Lung (tissue), 12 donors: ENCODE results near the gene TMEM53. TPM values are rescaled to one million over a fixed set of nuclear protein-coding genes. Genes with fewer than 3 reads are reported as not detected.

Source experiments
- ATAC-seq: fragments of 200-7000 bp; cut with Tn5 transposase; one replicate; pipeline ENCODE4 v1.9.1; 2020; ENCODE audit warnings: moderate number of reproducible peaks; ENCODE audit not compliant: insufficient read depth, low FRiP score
- DNase-seq, 3 donors: peaks; one replicate each; pipeline ENCODE4 v3.0.0-alpha.2; 2013 to 2017
- H3K27ac ChIP-seq, 2 donors: one replicate each; pipeline ENCODE4 v1.5.1; 2013; ENCODE audit warnings: mild to moderate bottlenecking in 2 of 2, moderate library complexity in 2 of 2, control low read depth in 1 of 2, inconsistent platforms in 1 of 2, low read depth in 1 of 2, low read length in 1 of 2
- H3K27me3 ChIP-seq, 3 donors: one replicate each; pipeline ENCODE4 v1.5.1; 2013; ENCODE audit warnings: low read length in 2 of 3; ENCODE audit not compliant: control insufficient read depth in 3 of 3, insufficient read depth in 3 of 3
- H3K36me3 ChIP-seq, 4 donors: one replicate each; pipeline ENCODE4 v1.5.1; 2013; ENCODE audit warnings: low read length in 4 of 4, mild to moderate bottlenecking in 1 of 4, moderate library complexity in 1 of 4; ENCODE audit not compliant: control insufficient read depth in 4 of 4, insufficient read depth in 4 of 4
- H3K4me1 ChIP-seq, 5 donors: one replicate each; pipeline ENCODE4 v1.5.1; 2013; ENCODE audit warnings: low read length in 5 of 5, mild to moderate bottlenecking in 2 of 5, moderate library complexity in 1 of 5; ENCODE audit not compliant: control insufficient read depth in 5 of 5, insufficient read depth in 5 of 5
- H3K4me3 ChIP-seq: one replicate; pipeline ENCODE4 v1.5.1; 2013; ENCODE audit warnings: mild to moderate bottlenecking, control low read depth, moderate library complexity
- H3K9ac ChIP-seq, 2 donors: one replicate each; pipeline ENCODE4 v1.5.1; 2013; ENCODE audit warnings: low read length in 2 of 2, control low read depth in 1 of 2; ENCODE audit not compliant: insufficient read depth in 1 of 2
- H3K9me3 ChIP-seq, 4 donors: one replicate each; pipeline ENCODE4 v1.5.1; 2013; ENCODE audit warnings: low read length in 3 of 4, mild to moderate bottlenecking in 1 of 4, moderate library complexity in 1 of 4; ENCODE audit not compliant: control insufficient read depth in 4 of 4, insufficient read depth in 3 of 4
- WGBS, 2 donors: extraction: QIAGEN DNeasy Blood & Tissue Kit; methylation state at CpG; one replicate each; pipeline ENCODE4 v1.1.7; 2013; 5-methylcytosine and 5-hydroxymethylcytosine counted together
- polyA plus RNA-seq, 2 donors: library from polyadenylated mRNA; stranded (reverse); fragments of 200-250 nt; gene quantifications; one replicate each; pipeline ENCODE4 v1.2.1, GENCODE V29; 2013
- total RNA-seq, 2 donors: library from RNA; depleted of rRNA in 1 of 2; stranded (reverse); fragments of >200 nt in 1 of 2; gene quantifications; one replicate each; pipeline ENCODE4 v1.2.1, GENCODE V29; 2014 to 2021
- TF ChIP-seq, protein P1 (sequence below): IDR thresholded peaks from 2 replicates; pipeline ENCODE4 v1.5.1; 2012; ENCODE audit warnings: mild to moderate bottlenecking; ENCODE audit errors: control extremely low read depth, extremely low read depth
- donor health status: control.
- donor health status: control.
- donor health status: Bipolar disorder and iron deficiency.
- donor health status: healthy.
- donor health status: DM: yes; HTN: yes; CAD: no.

The TMEM53 gene
- total and polyA plus RNA-seq, 4 donors = 7.1 to 26.4 (median 18.4) TPM

DNA sequence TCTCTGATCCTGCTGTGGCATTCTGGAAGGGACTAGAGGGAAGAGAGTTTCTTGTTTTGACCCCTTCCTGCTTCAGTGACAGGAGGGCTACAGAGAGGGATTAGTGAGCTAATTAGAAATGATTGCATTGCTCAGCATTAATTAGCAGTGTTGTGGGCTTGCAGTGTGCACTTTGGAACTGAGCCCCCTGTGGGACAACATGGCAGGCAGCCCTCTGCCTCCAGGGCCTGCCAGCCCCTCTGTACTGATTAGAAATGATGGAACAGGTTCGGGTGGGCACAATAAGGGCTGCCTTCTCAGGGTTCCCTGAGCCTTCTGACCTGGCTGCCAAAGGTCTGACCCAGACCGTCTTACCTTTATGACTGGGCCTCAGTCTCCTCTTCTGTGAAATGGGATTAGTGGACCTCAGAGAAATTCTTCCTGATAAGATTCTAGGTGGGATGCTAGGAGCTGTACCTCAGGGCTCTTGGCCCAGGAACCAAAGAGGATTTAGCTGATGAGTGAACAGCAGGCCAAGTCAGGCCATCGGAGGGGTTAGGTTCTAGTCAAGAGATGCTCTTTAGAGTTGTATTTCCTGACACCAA is 39.6 kb downstream of the TMEM53 start:
- Histone ChIP-seq H3K27ac (no peak overlapping the region), H3K27me3 (no peaks in the 10 kb centered on the region), H3K4me3 (no peak overlapping the region), H3K9ac (no peak overlapping the region), H3K9me3 (no peaks in the 10 kb centered on the region), H3K4me1 (peaks cover 0 to 21% (median 6%) of the 10 kb centered on the region in 5 donors), H3K36me3 (peaks cover 7 to 48% (median 33%) of the 10 kb centered on the region in 4 donors)
- DNase-seq (no peak), ATAC-seq (no peak)
- TF ChIP-seq, protein P1, sequence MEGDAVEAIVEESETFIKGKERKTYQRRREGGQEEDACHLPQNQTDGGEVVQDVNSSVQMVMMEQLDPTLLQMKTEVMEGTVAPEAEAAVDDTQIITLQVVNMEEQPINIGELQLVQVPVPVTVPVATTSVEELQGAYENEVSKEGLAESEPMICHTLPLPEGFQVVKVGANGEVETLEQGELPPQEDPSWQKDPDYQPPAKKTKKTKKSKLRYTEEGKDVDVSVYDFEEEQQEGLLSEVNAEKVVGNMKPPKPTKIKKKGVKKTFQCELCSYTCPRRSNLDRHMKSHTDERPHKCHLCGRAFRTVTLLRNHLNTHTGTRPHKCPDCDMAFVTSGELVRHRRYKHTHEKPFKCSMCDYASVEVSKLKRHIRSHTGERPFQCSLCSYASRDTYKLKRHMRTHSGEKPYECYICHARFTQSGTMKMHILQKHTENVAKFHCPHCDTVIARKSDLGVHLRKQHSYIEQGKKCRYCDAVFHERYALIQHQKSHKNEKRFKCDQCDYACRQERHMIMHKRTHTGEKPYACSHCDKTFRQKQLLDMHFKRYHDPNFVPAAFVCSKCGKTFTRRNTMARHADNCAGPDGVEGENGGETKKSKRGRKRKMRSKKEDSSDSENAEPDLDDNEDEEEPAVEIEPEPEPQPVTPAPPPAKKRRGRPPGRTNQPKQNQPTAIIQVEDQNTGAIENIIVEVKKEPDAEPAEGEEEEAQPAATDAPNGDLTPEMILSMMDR = no peak
- whole genome bisulfite sequencing, 2 donors = 92 to 93% methylated on average over 3 of the region's 3 CpGs

DNA sequence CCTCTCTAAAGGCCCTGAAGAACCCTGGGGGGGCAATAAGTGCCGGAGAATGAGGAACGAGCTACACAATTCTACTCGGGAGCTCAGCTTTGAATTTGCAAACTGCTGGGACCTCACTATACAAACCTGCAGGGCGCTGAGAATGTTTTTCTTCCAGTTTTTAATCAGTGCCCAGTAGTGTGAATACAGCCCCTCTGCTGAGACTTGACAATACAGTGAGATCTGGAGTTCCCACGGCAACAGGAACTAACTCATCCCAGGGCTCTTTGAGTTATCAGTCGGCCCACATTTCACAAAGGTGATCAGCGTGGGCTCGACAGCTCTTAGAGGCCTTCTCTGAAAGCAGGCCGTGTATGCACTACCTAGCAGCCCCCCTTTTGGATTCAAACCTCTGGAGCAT is 41.7 kb downstream of the TMEM53 start:
- no peaks in the 10 kb centered on the region for H3K9me3 ChIP-seq
- TF ChIP-seq, protein P1 = no peak
- no peak for ATAC-seq
- peak overlapping the region; percentile 26 to 83 for H3K27ac ChIP-seq
- H3K9ac ChIP-seq = peak overlapping the region; percentile 47 to 71
- 17 to 30% methylated on average over 9 of the region's 9 CpGs for WGBS, 2 donors
- no peaks in the 10 kb centered on the region for H3K27me3 ChIP-seq
- peaks cover 7 to 32% (median 30%) of the 10 kb centered on the region in 4 donors for H3K36me3 ChIP-seq
- H3K4me1 ChIP-seq = peaks cover 0 to 18% (median 4%) of the 10 kb centered on the region in 5 donors
- no peak for DNase-seq
- peak overlapping the region; percentile 66 for H3K4me3 ChIP-seq

DNA sequence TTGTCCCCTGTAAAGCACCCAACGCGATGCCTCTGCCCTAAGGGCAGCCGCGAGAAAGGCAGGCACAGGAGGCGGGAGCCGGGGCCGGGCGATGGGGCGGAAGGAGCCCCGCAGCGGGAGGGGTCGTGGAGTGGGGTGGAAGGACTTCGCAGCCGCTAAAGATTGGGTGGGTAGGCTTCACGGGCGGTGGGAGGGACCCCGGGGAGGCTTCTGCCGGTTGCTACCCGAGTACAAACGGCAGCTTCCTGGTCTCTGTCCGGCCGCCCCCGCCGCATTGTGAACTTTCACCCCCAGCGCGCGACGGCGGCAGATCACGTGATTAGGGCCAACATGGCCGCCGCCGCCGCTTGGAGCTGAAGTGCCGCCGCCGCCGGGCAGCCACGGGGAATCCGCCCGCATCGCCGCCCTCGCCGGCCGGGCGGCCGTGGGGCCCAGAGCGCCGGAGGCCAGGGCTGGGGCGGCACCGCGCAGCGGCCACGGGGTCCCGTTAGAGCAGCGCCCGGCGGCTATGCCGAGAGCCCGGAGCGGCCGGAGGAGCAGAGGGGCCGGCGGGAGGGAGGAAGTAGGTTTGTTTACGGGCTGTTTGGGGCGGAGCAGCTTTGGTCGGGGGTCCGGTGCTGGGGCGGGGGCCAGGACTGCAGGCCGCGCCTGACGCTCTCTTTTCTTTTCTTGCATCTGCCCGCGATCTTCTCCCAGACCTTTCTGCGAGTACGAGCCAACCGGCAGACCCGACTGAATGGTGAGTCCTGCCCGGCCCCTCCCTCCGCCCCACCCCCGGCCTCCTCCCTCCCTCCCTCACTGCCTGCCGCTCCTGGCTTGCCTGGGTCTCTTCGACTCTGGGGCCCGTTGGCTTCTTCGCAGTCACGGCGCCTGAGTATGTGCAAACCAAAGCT is 42.4 kb downstream of the TMEM53 start:
- no peaks in the 10 kb centered on the region for H3K9me3 ChIP-seq
- H3K4me1 ChIP-seq = peaks cover 0 to 18% (median 4%) of the 10 kb centered on the region in 5 donors
- H3K27me3 ChIP-seq = no peaks in the 10 kb centered on the region
- peak; percentile 92 to 94 (median 92) for DNase-seq
- peak overlapping the region; percentile 90 to 99 for H3K27ac ChIP-seq
- peak overlapping the region; percentile 83 for H3K4me3 ChIP-seq
- ATAC-seq = peak; percentile 87
- peaks cover 2 to 28% (median 25%) of the 10 kb centered on the region in 4 donors for H3K36me3 ChIP-seq
- WGBS, 2 donors = 0% methylated on average over 80 to 88 of the region's 88 CpGs
- H3K9ac ChIP-seq = peak overlapping the region; percentile 47 to 71
- TF ChIP-seq, protein P1 = no peak
